HG02884 (cell line): ENCODE measurements around the gene ARGLU1.
"Not testable (repeated sequence)": the region's sequence is repeated elsewhere in the genome, so short reads cannot be mapped to it uniquely, and the experiment has no call there.

Experiments used
- ATAC-seq: cut with Tn5 transposase; IDR thresholded peaks from one replicate; pipeline ENCODE4 v1.9.1; 2021; ENCODE audit warnings: mild to moderate bottlenecking, moderate library complexity; ENCODE audit not compliant: unreplicated experiment

ARGLU1 gene

GRCh38 chr13:106567474-106568298 is at the start of gene ARGLU1:
ARGLU1 (minus strand) TSS chr13:106568137; CDS start chr13:106567919, 218 bp downstream.
- ATAC-seq = peak; percentile 65

GRCh38 chr13:106617561-106617960 is 49.6 kb upstream of the ARGLU1 start:
- no peak for ATAC-seq

- ATAC-seq = no peak
Observed at GRCh38 chr13:106616729-106617128, 48.8 kb upstream of the ARGLU1 start.

- ATAC-seq = no peak
Observed at GRCh38 chr13:106614874-106615273, 46.9 kb upstream of the ARGLU1 start.

DNA sequence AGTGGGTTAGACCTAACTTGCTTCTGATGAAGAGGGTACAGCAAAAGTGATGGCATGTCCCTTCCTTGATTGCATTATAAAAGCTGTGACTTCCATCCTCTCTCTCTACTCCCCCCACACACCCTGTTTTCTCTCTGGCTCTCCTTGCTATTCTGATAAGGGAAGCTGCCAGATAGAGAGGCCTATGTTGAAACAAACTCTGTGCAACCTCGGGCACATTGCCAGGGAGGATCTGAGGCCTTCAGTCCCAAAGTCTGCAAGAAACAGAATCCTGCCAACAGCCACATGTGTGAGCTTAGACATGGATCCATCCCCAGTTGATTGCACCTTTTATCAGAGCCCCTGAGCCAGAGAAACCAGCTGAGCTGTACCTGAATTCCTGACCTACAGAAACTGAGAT is 44.8 kb upstream of the ARGLU1 start:
- no peak for ATAC-seq

DNA sequence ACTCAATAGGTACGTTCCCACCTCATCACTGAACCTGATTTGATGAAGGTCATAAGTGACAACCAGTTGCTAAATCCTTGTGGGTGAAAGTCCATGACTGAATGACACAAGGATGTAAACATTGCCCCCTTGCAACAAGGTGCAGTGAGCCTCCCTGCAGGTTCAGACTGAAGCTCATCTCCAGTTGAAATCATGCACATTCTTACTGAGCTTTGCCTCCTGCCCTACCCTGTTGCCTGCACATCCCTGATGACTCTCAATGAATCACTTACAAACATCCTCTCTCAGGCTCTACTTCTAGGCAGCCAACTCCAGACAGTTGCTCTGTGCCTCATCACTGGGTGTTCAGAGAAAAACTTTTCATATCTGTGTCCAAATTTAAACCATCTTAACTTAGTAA is 42.5 kb upstream of the ARGLU1 start:
- no peak for ATAC-seq

GRCh38 chr13:106609116-106609515 is 41.2 kb upstream of the ARGLU1 start:
- ATAC-seq = no peak

- ATAC-seq = no peak
Observed at GRCh38 chr13:106603546-106603945, 35.6 kb upstream of the ARGLU1 start.

DNA sequence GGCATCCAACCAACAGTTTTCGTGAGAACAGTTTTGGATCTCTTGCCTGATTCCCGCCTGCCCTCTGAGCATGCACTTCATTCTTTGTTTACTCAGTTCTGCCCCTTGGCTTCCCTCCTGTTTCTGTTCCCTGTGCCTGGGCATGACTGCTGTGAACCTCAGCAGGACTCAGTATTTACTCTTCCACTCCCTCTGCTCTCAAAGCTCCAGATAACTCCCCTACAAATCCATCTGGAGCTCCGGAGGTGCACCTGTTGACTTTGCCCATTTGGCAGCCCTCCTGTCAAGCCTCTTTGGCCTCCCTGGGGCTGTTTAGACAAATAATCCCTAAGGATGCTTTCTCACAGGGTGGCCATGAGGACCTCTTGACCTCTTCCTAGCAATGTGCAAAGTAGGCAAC is 34.2 kb upstream of the ARGLU1 start:
- ATAC-seq = no peak

DNA sequence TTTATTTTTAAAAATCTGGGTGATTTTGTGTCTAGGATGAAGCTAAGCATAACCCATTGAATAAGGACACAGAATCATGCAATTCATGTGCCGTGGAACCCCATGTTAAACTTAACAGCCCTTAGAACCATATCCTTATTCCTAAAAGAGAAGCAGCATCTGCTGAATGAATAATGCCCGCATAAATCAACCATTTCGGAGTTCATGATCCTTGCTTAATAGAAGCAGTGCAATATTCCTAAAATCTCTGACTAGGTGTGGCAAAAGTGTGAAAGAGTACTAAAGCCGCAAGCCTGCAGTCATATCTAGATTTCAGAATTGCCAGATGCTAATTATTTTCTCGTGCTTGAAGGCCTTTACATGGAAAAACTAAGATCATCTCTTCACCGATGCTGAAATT is 33.6 kb upstream of the ARGLU1 start:
- ATAC-seq = no peak

GRCh38 chr13:106600798-106601135 is 32.8 kb upstream of the ARGLU1 start:
- ATAC-seq = not testable (repeated sequence)

DNA sequence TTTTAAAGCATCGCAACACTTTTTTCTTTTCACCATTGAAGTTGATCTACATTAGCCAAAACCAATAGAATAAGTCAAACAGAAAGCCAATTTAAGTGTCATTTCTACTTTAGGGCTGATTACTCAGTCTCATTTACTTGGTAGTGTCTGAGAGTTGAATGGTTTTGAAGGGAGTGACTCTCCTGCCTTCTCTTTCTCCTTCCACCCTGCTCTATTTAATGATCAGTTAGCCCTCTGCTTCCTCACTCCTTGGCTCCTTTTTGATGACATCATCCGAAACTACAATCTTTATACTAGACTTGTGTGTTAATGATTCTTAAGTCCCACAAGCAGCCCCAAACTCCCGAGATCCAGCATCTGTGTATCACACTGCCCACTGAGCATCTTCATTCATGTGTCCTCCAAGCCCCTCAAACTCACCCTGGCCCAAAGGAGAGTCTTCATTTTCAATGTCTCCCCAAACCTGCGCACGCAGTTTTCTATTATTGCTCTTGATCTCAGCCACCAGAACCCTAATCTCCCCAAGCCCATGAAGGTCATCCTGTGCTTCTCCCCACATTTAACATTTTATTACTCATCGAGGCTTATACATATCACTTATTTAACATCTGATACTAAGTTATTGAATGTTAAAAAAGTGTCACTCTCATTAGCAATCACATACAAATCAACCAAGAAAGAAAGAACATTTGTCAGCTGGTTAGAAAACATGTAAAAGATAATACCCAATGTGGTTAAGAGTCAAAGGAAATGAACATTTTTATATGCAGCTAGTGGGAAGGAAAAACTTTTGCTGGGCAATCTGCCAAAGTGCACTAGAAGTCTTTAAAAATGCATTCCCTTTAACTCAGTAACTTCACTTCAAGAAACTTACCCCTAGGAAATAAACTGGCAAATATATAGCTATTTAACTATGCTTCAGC is 32.2 kb upstream of the ARGLU1 start:
- ATAC-seq = no peak

DNA sequence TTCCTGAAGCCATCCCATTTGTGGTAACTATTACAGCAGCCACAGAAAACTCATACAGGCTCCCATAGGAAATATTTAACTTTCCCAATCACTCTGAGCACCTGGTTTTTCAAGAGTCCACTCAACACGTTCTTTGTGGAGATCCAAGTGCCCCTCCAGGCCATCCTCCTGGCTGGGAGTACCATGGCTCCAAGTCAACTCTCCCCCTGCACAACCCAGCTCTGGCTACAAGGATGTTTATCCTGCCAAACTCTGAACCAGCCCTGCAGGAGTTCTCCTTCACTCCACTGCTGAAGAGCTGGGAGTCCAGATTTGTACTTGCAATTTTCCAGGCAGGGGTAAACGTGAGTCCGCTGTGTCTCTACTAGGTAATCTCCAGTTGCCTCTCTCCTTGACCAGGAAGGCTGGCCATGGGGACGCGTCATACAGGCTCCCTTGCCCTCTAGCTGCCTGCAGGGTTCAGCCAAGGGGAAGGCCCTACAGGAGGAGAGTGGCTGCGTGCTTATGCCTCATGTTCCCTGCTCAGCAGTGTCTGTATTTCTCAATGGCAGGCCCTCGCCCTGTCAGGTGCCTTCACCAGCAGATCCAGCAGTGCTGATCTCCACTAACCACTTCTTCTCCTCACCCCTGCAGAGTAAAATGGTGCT is 29.9 kb upstream of the ARGLU1 start:
- ATAC-seq = no peak

DNA sequence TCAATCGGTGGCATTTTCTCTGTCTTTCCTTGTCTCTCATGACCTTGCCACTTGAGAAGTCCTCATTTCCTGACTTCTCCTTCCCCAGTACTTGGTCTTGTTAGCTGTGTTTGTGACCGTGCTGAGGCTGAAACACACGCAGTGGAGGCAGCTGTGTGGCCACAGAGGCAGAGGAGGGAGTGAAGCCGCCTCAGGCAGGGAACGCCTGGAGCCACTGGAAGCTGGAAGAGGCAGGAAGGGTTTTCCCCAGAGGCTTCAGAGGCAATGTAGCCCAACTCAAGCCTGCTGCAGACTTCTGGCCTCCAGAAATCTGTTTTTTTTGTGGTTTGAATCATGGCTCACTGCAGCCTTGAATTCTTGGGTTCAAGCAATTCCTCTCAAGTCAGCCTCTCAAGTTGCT is 29.2 kb upstream of the ARGLU1 start:
- no peak for ATAC-seq

GRCh38 chr13:106596275-106596937 is 28.5 kb upstream of the ARGLU1 start:
- ATAC-seq = no peak

GRCh38 chr13:106595625-106596024 is 27.7 kb upstream of the ARGLU1 start:
- no peak for ATAC-seq

DNA sequence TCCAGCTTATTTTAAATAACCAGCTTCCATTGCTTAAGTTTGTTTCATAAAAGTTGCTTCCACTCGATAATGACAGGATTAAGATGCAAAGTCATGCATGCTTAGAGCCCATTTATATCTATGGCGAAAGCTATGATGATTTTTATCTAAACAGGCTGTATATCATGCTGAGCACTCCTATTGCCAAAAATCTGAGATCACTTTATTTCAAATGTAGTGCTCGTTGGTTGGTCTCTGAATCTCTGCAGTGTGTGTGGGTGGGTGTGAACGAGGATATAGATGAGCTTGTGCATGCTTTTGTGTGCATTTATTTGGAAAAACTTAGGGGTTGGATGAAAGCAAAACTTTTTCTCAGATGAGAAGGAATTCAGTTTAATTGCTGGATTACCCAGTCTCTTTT is 27.0 kb upstream of the ARGLU1 start:
- ATAC-seq = no peak

DNA sequence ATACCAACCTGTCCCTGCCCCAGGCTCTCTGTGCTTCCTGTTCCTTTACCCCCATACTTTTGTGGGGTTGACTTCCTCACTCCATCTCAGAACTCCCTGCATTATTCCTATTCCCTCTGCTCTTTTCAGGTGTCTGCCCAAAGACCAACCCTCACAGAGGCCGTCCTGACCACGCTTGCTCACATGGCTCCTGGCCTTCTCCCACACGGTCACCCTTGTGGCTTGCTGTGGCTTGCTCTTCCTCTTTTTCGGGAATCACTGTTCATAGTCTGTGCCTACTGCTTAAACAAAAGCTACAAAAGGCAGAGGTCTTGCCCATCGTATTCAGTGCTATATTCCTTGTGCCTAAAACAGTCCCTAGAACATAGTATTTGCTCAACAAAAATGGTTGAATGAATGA is 25.2 kb upstream of the ARGLU1 start:
- no peak for ATAC-seq

DNA sequence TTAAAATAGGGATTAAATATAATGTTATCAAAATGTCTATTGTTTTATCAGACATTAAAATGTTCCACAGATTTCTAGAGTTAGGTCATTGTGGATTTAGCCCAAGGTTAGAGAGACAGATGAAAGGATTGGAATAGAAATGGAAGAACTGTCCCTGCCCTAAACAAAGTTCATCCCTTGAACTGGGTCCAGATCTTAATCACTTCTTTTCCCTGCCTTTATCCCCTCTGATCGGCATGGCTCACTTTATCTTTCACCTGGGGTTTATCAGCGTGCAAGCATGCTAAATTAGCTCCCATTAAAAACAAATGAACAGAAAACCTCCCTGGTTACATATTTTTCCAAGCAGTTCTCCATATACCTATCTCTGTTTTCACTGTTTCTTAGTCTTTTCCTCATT is 23.4 kb upstream of the ARGLU1 start:
- no peak for ATAC-seq

GRCh38 chr13:106589716-106590115 is 21.8 kb upstream of the ARGLU1 start:
- no peak for ATAC-seq

- no peak for ATAC-seq
Observed at GRCh38 chr13:106588367-106588766, 20.4 kb upstream of the ARGLU1 start.
